ENCODE measurements around the gene NUMB.
"Not testable (repeated sequence)": the region's sequence is repeated elsewhere in the genome, so short reads cannot be mapped to it uniquely, and the experiment has no call there.

NUMB gene

DNA sequence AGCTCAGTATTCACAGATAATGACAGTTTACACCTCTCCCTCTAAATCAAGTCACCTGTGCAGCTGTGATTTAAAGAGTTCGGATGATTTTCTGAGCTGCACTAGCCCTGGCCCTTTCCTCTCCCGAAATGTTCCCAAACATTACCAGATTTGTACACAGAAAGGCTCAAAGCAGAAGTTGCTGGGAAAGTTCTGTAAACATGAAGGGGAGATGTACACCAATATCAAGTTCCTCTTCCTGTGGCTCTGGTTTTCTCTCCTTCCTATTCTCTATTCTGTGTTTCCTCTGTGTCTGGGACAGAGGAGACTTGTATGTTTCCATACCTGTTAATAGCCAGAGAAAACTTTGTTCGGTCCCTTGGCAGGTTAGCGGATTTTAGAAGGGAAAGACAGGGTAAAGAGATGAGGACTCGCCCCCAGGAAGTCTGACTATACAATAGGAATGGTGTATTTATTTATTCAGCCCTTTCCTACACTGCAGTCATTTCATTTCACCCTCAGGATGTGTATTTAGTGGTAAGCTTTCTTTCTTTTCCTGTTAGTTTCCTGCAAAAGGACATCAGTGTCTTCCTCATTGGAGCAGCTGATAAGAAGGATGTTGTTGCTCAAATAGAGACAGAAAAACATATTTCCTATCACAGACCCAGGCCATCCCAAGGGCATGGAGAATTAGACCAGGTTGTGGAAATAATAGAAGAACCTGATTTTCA is 7.6 kb upstream of the NUMB start:
- no peak for DNase-seq (ENCODE audit: low read depth)

DNA sequence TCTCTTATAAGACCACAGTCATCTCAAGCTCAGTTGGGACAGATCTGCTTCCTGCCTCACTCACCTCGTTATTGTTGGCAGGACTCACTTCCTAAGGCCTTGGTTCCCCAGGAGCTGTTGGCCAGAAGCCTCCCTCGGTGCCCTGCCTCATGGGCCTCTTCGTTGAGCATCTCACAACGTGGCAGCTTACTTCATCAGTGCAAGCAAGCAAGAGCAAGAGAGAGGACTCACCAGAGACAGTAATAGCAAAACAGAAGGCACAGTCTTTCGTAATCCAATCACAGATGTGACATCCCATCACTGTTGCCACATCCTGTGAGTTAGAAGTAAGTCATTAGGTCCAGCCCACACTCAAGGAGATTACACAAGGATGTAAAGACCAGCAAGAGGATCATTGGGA is 5.1 kb upstream of the NUMB start:
- peak; percentile 96 for DNase-seq (ENCODE audit: low read depth)

DNA sequence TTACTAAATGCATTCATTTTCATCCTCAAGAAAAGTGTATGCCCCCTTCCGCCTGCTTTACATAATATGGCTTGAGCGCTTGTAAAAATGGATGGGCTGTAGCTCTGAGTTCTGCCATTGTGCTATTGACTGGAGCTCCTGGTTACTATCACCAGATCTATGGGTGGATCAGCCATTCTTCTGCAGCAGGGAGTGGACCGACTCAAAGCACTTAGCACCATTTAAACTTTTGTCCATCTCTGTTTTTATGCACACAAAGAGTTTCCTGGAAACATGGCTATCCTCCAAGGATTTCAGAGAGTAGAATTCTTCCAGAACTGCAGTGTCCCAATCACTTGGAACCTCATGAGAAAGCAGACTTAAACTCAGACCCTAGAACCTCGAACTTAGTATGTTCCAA is 4.5 kb upstream of the NUMB start:
- DNase-seq (ENCODE audit: low read depth) = no peak

DNA sequence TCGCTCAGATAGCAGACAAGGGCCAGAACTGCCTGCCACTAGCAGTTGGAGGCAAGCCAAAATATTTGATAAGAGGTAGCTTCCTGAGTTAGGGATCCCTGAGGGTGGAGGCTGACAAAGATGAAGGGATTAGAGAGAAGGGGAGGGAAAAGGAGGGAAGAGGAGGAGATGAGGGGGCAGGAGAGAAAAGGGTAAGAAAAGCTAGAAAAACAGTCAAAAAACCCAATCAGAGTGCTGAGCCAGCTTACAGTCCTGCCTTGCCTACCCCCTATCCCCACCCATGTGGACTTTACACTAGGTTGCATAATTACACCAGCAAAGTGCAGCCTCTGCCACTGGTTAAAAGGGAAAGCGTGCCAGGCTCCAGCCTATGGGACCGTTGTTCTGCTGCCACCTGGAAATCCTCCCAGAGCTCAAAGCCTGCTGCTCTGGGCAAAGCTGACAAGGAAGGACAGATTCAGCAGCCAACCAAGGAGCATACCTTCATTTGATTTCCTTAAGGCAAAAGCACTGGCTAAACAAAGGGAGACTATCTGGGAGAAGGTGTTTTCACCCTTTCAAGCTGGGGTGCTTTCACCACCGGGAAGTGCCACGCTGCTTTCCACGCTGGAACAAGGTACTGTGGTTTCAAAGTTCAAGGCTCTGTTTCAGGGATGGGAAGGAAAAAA is 3.8 kb upstream of the NUMB start:
- DNase-seq (ENCODE audit: low read depth) = peak; percentile 58

DNA sequence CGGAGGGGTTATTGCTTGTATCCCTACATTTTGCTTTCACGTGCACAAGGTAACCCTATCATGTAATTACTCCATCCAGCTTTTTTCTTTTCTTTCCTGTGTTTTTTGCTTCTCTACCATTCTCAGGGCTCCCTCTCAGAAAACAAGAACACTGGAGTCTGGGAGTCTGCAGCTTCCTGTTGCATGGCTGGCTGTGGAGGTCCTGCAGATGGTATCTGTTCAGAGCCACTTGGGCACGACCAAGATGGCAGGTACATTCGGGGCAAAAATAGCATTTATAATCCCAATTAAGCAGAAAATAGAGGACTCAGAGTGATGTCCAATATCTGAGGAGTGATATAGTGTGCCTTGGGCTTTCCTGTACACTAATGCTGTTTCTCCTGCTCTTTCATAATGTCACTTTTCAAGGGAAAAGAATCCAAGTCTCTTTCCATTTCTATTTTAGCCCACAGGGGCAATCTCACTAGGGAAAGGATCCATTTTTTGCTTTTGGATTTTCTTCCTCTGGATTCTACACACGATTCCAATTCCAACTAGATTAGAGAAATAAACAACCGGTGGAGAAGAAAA is 3.2 kb upstream of the NUMB start:
- DNase-seq (ENCODE audit: low read depth) = no peak

DNA sequence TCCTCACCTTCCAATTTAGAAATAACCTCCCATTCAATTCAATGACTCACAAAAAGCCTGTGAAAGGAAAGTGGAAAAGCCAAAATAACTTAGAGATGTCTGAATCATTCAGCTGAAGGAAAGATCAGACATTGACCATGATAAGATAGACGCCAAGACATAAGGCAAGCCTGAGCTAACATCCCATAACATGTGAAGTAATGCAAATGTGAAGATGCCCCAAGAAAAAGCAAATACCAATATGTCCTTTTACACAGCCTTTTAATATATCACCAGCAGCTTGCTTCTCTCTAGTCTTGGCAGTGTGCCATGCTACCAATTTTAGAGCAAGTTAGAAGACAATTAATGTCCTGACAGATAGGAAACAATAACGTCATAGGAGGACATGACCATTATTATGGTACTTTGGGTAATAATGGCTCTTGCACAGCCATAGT is 2.4 kb upstream of the NUMB start:
- peak; percentile 79 for DNase-seq (ENCODE audit: low read depth)

DNA sequence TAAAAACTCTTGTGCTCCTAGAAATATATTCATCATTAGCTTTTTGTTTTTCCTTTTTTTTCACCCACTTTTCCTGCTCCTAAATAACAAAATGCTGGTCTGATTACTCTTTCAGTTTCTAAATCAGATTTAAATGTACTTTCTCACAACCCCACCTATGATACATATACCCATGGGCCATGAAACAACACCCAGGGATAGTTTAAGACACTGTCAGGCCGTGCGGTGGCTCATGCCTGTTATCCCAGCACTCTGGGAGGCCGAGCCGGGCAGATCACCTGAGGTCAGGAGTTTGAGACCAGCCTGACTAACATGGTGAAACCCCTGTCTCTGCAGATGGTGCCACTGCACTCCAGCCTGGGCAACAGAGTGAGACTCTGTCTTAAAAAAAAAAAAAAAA is 1.6 kb upstream of the NUMB start:
- no peak for DNase-seq (ENCODE audit: low read depth)

DNA sequence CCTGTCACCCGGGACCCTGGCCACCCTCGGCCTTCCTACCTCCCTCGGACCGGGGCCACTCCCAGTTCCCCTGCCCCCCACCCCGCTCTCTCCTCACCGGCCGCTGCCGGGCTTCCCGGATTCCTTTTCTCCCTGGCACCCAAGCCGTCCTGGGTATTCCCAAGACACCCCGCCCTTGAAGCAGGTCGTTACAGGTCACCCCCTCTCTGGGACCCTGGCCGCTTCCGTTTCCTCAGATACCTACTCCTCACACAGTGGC is 493 bp downstream of the NUMB start:
- no peak for DNase-seq (ENCODE audit: low read depth)

DNA sequence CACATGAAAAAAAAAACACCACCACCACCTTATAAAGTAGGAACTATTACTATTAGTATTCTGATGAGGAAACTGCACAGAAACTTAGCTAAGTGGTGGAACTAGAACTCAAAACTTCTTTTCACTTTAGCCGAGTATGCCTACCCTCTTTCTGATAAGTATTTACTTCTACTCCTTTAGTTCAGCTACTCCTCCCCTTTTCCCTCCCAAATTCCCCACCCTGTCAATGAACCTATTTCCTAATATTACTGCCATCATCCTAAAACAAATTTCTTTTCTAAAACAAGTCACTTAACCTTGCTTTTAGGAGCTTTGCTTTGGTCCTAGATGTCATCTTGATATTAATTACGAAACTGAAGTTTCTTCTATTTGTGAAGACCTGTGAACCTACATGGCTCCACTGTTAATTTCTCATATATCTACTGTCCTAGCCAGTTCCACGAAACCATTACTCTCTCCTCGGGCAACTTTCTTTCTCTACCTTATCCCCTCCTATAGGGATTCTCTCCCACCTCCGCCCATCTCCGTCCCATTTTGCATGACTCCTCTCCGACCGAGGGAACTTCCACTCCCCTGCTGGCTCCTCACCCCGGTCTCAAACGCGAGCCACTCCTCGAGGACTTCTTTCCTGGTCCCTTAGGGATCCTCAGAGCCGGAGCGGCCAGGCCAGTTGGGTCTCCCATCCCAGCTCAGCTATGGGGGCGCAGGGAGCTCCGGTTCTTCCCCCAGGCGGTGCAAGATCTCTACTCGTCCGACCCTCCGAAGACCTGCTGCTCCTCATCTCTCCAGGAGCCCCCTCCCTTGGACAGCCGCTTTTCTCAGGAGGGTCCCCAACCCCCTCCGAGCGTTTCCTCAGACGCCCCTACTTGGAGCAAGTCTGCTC is 1.1 kb downstream of the NUMB start:
- no peak for DNase-seq (ENCODE audit: low read depth)

DNA sequence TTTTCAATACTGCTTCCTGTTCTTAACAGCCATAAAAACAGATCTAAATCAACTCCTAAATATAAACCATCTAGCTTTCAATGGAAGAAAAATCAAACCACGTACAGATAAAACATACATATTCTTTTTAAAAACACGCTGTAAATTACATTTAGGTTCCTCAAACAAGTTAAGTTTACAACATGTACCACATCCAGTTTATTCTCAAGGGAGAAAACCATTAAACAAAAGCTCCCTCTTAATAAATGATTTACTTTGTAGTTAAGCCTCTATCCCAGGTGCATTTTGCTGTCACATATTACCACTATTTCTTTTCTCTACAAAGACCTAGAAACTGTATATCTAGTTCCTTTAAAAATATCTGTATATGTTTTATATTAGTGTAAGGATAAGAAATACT is 3.1 kb downstream of the NUMB start:
- no peak for DNase-seq (ENCODE audit: low read depth)

DNA sequence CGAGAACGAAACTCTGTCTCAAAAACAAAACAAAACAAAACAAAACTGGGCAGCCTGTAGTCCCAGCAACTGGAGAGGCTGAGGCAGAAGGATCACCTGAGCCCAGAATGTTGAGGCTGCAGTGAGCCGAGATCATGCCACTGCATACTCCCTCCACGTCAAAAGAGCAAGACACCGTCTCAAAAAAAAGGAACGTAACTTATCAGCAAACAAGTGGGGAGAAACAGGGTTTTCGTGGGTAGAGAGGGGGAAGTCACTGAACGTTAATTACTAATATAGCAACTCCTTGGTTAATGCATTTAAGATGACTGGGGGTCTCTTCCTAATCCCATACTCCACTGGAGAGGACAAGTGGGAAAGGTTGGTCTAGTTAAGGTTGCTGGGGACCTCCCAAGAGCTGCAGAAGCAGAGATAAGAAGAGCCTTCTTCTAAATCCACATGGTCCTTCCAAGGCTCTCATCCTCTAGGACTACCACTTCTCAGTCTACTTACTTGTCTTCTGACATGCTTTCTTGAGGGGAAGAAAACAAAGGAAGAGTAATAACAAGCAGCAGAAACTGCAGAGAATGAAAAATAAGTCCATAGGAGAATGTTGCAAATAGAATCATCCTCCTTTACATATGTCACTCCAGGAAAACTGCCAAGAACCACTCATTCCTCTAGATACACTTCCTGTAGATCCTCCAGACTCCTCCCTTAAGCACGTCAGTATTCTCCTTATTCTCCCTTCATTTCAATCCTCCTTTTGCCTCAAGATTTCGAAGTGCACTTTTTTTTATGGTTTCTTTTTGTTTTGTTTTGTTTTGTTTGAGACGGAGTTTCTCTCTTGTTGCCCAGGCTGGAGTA is 5.8 kb downstream of the NUMB start:
- peak; percentile 92 for DNase-seq (ENCODE audit: low read depth)

DNA sequence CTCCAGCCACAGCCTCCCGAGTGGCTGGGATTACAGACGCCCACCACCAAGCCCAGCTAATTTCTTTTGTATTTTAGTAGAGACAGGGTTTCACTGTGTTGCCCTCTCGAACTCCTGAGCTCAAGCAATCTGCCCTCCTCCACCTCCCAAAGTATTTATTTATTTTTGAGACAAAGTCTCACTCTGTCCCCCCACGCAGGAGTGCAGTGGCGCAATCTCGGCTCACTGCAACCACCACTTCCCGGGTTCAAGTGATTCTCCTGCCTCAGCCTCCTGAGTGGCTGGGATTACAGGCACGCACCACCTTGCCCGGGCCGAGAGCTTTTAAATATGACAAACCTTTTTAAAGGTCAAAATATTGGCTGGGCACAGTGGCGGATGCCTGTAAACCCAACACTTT is 14.6 kb downstream of the NUMB start:
- DNase-seq (ENCODE audit: low read depth) = no peak

DNA sequence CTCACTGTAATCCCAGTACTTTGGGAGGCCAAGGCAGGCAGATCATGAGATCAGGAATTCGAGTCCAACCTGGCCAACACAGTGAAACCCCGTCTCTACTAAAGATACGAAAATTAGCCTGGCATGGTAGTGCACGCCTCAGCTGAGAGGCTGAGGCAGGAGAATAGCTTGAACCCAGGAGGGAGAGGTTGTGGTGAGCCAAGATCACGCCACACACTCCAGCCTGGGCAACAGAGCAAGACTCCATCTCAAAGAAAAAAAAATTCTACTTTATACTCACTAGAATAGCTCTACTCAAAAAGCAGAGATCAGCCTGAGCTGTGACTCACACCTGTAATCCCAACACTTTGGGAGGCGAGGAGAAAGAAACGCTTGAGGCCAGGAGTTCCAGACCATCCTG is 17.1 kb downstream of the NUMB start:
- no peak for DNase-seq (ENCODE audit: low read depth)

DNA sequence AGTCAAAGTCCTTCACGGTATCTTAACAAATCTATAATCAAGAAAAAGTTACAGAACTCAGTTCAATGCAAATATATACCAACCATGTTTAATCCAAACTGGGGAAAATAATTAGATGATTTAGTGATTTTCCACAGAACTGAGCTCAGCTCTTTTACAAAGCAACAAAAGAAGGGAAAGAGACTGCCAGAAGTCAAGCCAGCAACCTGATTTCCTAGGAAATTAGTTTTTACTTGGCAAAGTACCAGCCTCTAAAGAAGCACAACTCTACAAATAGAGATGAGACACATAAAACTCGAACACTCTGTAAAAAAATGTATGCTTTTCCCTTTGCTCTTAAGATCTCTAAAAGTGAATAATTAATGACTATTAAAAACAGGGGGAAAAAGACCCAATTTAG is 19.4 kb downstream of the NUMB start:
- DNase-seq (ENCODE audit: low read depth) = no peak

DNA sequence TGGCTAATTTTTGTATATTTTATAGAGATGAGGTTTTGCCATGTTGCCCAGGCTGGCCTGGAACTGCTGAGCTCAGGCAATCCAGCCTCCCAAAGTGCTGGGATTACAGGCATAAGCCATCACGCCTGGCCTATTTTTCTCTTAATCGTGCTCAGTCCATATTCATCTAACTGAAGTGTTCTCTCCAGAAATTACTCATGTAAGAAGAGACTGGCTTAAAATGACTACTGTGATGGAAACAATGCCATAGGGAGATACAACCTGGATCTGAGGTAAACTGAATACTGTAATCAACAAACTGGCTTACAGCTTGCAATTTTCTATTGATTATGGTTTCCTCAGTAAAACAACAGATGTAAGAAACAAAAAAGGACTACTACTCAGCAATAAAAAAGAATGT is 21.1 kb downstream of the NUMB start:
- DNase-seq (ENCODE audit: low read depth) = no peak

DNA sequence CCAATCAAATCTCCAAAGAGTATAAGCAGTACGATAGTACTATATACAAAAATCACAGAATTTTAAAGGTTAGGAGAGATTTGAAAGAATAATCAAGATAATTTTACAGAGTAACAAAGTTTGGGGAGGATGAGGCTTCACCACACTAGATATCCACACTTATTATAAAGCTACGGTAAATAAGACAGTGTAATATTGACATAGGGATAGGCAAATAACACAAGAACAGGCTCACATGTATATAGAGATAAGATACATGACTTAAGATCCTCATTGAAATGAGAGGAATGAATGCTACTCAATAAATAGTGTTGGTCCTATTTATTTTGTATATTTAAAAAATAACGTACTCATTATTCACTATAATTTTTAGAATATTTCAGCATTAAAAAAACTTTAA is 26.2 kb downstream of the NUMB start:
- DNase-seq (ENCODE audit: low read depth) = no peak

DNA sequence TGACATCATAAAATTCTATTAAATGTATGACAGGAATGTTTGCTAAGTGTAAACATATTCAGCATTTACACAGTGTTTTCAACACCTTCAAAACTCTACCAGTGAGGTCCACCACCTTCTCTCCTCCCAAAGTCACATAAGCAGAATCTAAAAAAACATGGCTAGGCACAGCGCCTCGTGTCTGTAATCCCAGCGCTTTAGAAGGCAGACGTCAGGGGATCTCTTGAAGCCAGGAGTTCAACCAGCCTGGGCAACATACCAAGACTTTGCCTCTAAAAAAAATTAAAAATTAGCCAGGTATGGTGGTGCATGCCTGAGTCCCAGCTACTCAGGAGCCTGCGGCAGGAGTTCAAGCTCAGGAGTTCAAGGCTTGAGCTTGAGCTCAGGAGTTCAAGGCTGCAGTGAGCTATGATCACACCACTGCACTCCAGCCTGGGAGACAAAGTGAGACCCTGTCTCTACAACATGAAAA is 30.0 kb downstream of the NUMB start:
- DNase-seq (ENCODE audit: low read depth) = no peak

DNA sequence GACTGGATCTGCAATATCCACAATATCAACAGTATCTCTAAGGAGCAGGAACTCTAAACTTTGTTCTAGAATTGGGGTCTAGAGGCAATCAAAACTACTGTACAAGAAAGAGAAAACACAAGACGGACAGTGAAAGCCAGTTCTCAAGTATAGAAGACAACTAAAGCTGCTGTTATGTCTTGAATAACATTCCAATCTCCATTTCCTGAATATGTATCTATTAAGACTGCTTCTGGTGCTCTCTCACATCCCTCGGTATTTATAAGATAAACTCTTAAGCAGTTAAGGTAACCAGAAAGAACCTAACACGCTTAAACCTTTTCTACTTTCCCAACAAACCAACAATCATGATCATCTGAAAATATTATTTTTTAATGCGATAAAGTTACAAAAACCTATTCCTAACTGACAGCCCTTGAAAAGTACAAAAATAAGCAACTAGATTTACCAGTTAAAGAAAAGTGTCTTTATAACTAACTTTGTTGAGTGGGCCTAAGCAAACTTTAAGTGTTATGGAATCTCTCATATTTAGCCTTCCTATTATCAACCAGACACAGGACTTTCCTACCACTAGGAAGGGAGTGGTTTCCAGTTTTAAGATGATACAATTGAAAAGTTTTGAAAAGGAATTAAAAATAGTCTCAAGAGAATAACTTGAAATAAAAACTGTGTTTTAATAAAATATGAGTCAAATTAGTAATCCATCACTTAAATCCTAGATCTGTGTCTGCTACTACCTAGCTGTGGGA is 30.7 kb downstream of the NUMB start:
- no peak for DNase-seq (ENCODE audit: low read depth)

DNA sequence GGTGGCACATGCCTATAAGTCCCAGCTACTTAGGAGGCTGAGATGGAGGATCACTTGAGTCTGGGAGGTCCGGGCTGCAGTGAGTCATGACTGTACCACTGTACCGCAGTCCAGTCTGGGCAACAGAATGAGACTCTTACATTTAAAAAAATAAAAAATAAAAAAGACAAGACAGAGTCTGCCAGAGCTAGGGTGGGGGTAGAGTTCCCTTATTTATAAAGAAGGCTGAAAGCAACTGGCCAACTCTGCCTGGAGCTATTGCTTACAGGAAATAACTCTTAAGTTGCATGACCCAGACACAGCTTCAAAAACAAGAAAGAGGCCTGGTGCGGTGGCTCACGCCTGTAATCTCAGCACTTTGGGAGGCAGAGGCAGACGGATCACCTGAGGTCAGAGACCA is 31.5 kb downstream of the NUMB start:
- DNase-seq (ENCODE audit: low read depth) = peak; percentile 58

DNA sequence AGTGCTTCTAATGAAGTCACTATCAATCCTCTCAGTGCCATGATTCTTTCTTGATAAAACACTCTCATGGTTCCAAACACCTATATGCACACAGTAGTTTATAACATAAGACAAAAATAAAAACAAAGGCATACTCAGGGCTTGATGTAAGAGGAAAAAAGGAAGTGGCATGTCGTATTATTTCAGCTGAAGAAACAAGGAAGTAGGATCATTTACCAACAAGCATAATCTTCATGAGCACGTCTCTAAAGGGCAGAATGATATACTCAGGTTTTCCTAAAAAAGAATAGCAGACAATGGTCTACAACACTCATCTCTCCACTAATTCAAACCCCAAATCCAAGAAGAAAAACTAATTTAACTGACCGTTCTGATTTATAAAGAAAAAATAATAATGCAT is 33.9 kb downstream of the NUMB start:
- no peak for DNase-seq (ENCODE audit: low read depth)

DNA sequence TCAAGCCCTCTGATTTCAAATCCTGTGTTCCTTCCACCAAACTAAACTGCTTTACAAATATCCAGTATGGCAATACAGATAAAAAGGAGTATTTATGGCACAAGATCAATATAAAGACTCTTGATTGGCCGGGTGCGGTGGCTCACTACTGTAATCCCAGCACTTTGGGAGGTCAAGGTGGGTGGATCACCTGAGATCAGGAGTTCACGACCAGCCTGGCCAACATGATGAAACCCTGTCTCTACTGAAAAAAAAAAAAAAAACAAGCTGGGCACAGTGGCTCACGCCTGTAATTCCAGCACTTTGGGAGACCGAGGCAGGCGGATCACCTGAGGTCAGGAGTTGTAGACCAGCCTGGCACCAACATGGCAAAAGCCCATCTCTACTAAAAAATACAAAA is 35.3 kb downstream of the NUMB start:
- DNase-seq (ENCODE audit: low read depth) = not testable (repeated sequence)

Data from amniotic epithelial cell (primary cell).